A549 treated with DMSO at 1 μM for 4 hours (cell line): ENCODE measurements around the gene RFPL3. TPM values are rescaled to one million over a fixed set of nuclear protein-coding genes. Genes with fewer than 3 reads are reported as not detected.

Source experiments
- total RNA-seq: library from RNA; stranded (reverse); fragments of 200-300 nt; extraction: Qiagen RNA extraction; gene quantifications from 5 replicates; pipeline ENCODE4 v1.2.3, GENCODE V29; 2022; ENCODE audit warnings: low read depth

The RFPL3 gene
- total RNA-seq = not detected in 5 replicates

DNA sequence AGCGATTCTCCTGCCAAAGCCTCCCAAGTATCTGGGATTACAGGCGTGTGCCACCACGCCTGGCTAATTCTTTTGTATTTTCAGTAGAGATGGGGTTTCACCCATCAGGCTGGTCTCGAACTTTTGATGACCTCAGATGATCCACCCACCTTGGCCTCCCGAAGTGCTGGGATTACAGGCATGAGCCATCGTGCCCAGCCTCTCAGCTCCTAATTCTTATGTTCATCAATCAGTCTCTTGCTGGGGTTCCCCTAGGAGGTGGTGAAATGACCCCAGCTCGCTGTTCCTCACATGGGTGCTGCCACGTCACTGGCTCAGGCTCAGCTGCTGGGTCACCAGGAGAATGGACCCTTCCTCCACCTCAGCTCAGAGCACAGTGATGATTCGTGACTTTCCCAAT, at the start of gene RFPL3:
TSS of gene RFPL3 (plus strand) at position 301 of the 400 bp plus-strand sequence. CDS start 205 bp downstream, outside the sequence.

Other genes starting within 250 kb of the RFPL3 start
- not detected in 5 replicates for gene C22orf42, start 198.6 kb upstream of the RFPL3 start, total RNA-seq
- 0.10 to 0.20 TPM (median 0.19 TPM) in 4 of 5 replicates, not detected in the other for gene RFPL2, start 152.8 kb upstream of the RFPL3 start, total RNA-seq
- gene SLC5A4, start 102.5 kb upstream of the RFPL3 start, total RNA-seq = not detected in 5 replicates
- 80.2 to 85.5 TPM (median 82.9 TPM) in 5 replicates for gene RTCB, start 54.4 kb downstream of the RFPL3 start, total RNA-seq
- not detected in 5 replicates for gene BPIFC, start 106.6 kb downstream of the RFPL3 start, total RNA-seq
- 71.6 to 78.2 TPM (median 74.1 TPM) in 5 replicates for gene FBXO7, start 116.9 kb downstream of the RFPL3 start, total RNA-seq